Sigmoid colon (tissue), 7 donors: ENCODE data around the gene SLC48A1. TPM values are rescaled to one million over a fixed set of nuclear protein-coding genes. Genes with fewer than 3 reads are reported as not detected.
A peak's percentile ranks its signal among the peaks of the same experiment; 100 is the strongest.

Experiments
- DNase-seq: peaks from one replicate; pipeline ENCODE4 v3.0.0-alpha.2; 2019
- H3K27ac ChIP-seq, 4 donors: fragments of 200-600 bp; sonication (generic); one replicate each; pipeline ENCODE4 v1.5.1; 2016 to 2019; ENCODE audit warnings: mild to moderate bottlenecking in 1 of 4
- H3K27me3 ChIP-seq, 3 donors: fragments of 200-600 bp; sonication (generic); one replicate each; pipeline ENCODE4 v1.5.1; 2019; ENCODE audit warnings: mild to moderate bottlenecking in 1 of 3
- H3K36me3 ChIP-seq, 4 donors: fragments of 200-600 bp; sonication (generic); one replicate each; pipeline ENCODE4 v1.5.1; 2016 to 2019
- H3K4me1 ChIP-seq, 4 donors: fragments of 200-600 bp; sonication (generic); one replicate each; pipeline ENCODE4 v1.5.1; 2017 to 2019
- H3K4me3 ChIP-seq, 4 donors: fragments of 200-600 bp; sonication (generic); one replicate each; pipeline ENCODE4 v1.5.1; 2017 to 2019; ENCODE audit warnings: mild to moderate bottlenecking in 2 of 4, moderate library complexity in 1 of 4
- H3K9me3 ChIP-seq, 4 donors: fragments of 200-600 bp in 3 of 4; sonication (generic) in 3 of 4; one replicate each; pipeline versions ENCODE4 v1.5.1 to v1.6.1; 2013 to 2019
- EP300 ChIP-seq, 4 donors: sonication (generic); formaldehyde crosslinking; IDR thresholded peaks; one replicate each; pipeline ENCODE4 v1.6.1; 2017; ENCODE audit warnings: antibody characterized with exemption in 4 of 4
- POLR2A ChIP-seq, 2 donors: fragments of 450-650 bp; IDR thresholded peaks; one replicate each; pipeline ENCODE4 v1.6.1; 2016; ENCODE audit warnings: antibody characterized with exemption in 2 of 2, mild to moderate bottlenecking in 2 of 2, moderate library complexity in 2 of 2
- POLR2AphosphoS5 ChIP-seq, 4 donors: sonication (generic); formaldehyde crosslinking; IDR thresholded peaks; one replicate each; pipeline ENCODE4 v1.6.1; 2017; ENCODE audit warnings: antibody characterized with exemption in 4 of 4
- WGBS, 2 donors: extraction: QIAGEN DNeasy Blood & Tissue Kit; methylation state at CpG; one replicate each; pipeline ENCODE4 v1.1.7; 2013; 5-methylcytosine and 5-hydroxymethylcytosine counted together
- intact Hi-C: fragments of 100-400 bp; cut with DNase I; formaldehyde crosslinking; loops from one replicate; pipeline ENCODE4 v1.15.1; 2023
- polyA plus RNA-seq, 3 donors: library from polyadenylated mRNA; stranded (reverse); fragments of 200-250 nt; gene quantifications; one replicate each; pipeline ENCODE4 v1.2.3, GENCODE V29; 2013
- total RNA-seq, 4 donors: library from RNA; depleted of rRNA; stranded (reverse); fragments of >200 nt; gene quantifications; one replicate each; pipeline ENCODE4 v1.1.0, GENCODE V29; 2016
- TF ChIP-seq, protein P1 (sequence below), 4 experiments: fragments of 450-650 bp in 3 of 4; fragments of 200-600 bp in 1 of 4; IDR thresholded peaks; one replicate each; pipeline ENCODE4 v1.5.1; 2016 to 2019; ENCODE audit warnings: antibody characterized with exemption in 4 of 4, mild to moderate bottlenecking in 3 of 4, moderate library complexity in 2 of 4
- donor health status: healthy with polysubstance abuse.
- donor health status: Bipolar disorder and iron deficiency.
- donor health status: healthy.

SLC48A1 gene
- total and polyA plus RNA-seq, 7 donors: 6.9 to 46.6 (median 30.3) TPM

DNA sequence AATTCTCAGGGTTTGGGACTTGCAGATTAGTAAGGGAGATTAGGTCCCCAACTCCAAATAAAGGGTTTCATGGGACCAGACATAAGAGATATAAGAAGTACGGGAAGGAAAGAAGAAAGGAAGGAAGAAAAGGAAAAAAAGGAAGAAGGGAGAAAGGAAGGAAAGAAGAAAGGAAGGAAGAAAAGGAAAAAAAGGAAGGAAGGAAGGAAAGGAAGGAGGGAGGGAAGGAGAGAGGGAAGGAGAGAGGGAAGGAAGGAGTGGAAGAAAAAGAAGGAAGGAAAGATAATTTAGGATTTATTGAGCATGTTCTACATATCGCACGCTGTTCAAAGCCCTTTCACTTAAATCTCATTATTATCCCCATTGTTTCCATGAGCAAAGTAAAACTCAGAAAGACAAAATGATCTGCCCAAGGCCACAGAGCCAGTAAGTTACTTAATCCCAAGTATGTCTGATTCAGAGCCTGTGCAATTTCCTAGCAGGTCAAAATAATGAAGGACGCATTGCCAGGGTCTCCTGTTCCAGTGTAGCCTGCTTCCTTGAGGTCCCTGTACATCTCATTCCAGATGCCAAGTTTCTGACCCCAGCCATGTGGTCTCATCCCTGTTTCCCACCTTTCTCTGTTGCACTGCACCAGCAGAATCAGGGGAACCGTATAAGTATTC lies 50.5 kb downstream of the SLC48A1 start:
- H3K4me1 ChIP-seq: peaks cover 2 to 84% (median 80%) of the 10 kb centered on the region in 4 donors

DNA sequence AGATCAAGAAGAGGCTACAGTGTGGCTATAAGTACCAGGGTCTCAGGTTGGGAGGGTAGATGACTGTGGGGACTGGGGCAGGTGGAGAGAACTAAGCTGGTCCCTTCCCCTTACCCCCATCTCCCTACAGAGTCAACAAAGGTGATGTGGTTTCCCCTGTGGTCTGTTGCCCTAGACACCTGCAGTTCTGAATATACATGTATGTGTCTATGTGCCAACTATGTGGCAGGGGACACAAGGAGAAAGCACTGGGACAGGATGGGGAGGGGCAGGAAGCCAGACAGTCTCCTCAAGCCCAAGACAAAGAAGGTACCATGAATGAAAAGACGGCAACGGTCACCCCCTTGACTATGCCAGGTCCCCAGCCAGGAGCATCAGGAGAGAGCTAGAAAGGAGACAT lies 51.2 kb downstream of the SLC48A1 start:
- peaks cover 2 to 86% (median 85%) of the 10 kb centered on the region in 4 donors for H3K4me1 ChIP-seq
- H3K36me3 ChIP-seq: no peaks in the 10 kb centered on the region
- no peak for DNase-seq
- H3K9me3 ChIP-seq: no peaks in the 10 kb centered on the region
- no peak overlapping the region for H3K4me3 ChIP-seq
- intact Hi-C loops: loop anchor here (10.0 kb wide), 1 partner anchor 739 kb away; no protein-coding TSS in a partner anchor
- no peaks in the 10 kb centered on the region for H3K27me3 ChIP-seq
- 65 to 87% methylated on average over 2 of the region's 2 CpGs for WGBS, 2 donors
- peak overlapping the region; percentile 98 to 99 (median 99) for H3K27ac ChIP-seq
- TF ChIP-seq POLR2A (IDR thresholded peaks at IDR 0.05): no peak
- no peak for TF ChIP-seq POLR2AphosphoS5 (IDR thresholded peaks at IDR 0.05)
- no peak for TF ChIP-seq EP300 (IDR thresholded peaks at IDR 0.05)
- TF ChIP-seq, protein P1, sequence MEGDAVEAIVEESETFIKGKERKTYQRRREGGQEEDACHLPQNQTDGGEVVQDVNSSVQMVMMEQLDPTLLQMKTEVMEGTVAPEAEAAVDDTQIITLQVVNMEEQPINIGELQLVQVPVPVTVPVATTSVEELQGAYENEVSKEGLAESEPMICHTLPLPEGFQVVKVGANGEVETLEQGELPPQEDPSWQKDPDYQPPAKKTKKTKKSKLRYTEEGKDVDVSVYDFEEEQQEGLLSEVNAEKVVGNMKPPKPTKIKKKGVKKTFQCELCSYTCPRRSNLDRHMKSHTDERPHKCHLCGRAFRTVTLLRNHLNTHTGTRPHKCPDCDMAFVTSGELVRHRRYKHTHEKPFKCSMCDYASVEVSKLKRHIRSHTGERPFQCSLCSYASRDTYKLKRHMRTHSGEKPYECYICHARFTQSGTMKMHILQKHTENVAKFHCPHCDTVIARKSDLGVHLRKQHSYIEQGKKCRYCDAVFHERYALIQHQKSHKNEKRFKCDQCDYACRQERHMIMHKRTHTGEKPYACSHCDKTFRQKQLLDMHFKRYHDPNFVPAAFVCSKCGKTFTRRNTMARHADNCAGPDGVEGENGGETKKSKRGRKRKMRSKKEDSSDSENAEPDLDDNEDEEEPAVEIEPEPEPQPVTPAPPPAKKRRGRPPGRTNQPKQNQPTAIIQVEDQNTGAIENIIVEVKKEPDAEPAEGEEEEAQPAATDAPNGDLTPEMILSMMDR (IDR thresholded peaks at IDR 0.05): no peak

More for the DNA sequence above, 50.5 kb downstream of the SLC48A1 start:
- H3K27me3 ChIP-seq: no peaks in the 10 kb centered on the region
- no peak overlapping the region for H3K4me3 ChIP-seq
- no peaks in the 10 kb centered on the region for H3K9me3 ChIP-seq
- TF ChIP-seq EP300 (IDR thresholded peaks at IDR 0.05): no peak
- TF ChIP-seq, protein P1 (IDR thresholded peaks at IDR 0.05): no peak
- TF ChIP-seq POLR2A (IDR thresholded peaks at IDR 0.05): no peak
- no peak for TF ChIP-seq POLR2AphosphoS5 (IDR thresholded peaks at IDR 0.05)
- H3K27ac ChIP-seq: peak overlapping the region; percentile 98 to 99 (median 99)
- WGBS, 2 donors: 91 to 96% methylated on average over 5 of the region's 5 CpGs
- DNase-seq: no peak
- H3K36me3 ChIP-seq: no peaks in the 10 kb centered on the region
- intact Hi-C loops: loop anchor here (10.0 kb wide), 1 partner anchor 739 kb away; no protein-coding TSS in a partner anchor

DNA sequence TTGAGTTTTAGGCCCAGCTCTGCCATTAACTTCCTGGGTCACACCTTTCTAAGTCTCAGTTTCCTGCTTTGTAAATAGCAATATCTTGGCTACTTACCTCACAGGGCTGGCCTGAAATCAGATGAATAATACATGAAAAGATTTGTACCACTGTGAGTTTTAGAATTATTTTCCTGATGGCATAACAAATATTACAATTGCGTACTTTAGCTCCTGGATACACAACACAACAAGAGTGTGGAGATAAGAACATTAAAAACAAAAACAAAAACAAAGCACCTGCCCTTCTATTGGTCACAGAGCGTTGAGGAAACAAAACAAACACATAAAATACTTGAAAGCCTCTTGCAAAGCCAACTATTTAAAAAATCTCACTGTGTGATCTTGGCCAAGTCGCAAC lies 51.6 kb downstream of the SLC48A1 start:
- Histone ChIP-seq H3K4me1 (peaks cover 2 to 91% (median 89%) of the 10 kb centered on the region in 4 donors), H3K36me3 (no peaks in the 10 kb centered on the region), H3K27ac (peak overlapping the region; percentile 98 to 99 (median 99)), H3K9me3 (no peaks in the 10 kb centered on the region), H3K27me3 (no peaks in the 10 kb centered on the region), H3K4me3 (no peak overlapping the region)
- TF ChIP-seq, protein P1 (IDR thresholded peaks at IDR 0.05): no peak
- TF ChIP-seq EP300 (IDR thresholded peaks at IDR 0.05) (no peak), POLR2A (IDR thresholded peaks at IDR 0.05) (no peak), POLR2AphosphoS5 (IDR thresholded peaks at IDR 0.05) (no peak)
- no peak for DNase-seq
- WGBS, 2 donors: 86 to 88% methylated on average over 3 of the region's 3 CpGs
- intact Hi-C loops: loop anchor here (10.0 kb wide), 1 partner anchor 740 kb away; no protein-coding TSS in a partner anchor

DNA sequence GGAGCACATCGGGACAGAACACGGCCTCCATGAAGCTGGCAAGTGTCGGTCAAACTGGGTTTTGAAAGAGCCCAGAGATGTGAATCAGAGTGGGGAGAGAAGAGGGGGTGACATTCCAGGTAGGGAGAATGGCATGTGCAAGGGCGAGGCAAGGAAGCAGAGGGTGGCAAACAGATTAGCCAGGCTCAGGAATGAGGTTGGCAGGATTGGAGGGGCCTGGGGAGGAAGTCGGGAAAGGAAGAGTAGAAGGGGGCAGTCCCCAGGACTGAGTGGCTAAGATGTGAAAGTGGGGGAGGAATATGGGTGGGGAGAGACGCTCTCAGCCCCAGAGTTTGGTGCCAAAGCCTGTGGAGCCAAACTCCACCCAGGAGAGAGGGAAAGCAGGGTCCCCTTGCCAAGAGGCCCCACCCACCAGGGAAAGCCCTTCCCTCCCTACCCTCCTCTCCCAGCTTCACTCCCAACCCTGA lies 52.2 kb downstream of the SLC48A1 start:
- peak; percentile 86 for DNase-seq
- WGBS, 2 donors: 69 to 74% methylated on average over 6 of the region's 6 CpGs
- H3K4me3 ChIP-seq: no peak overlapping the region
- intact Hi-C loops: loop anchor here (10.0 kb wide), 1 partner anchor 740 kb away; no protein-coding TSS in a partner anchor
- H3K36me3 ChIP-seq: no peaks in the 10 kb centered on the region
- H3K27me3 ChIP-seq: no peaks in the 10 kb centered on the region
- peak overlapping the region; percentile 98 to 99 (median 99) for H3K27ac ChIP-seq
- no peaks in the 10 kb centered on the region for H3K9me3 ChIP-seq
- peaks cover 2 to 92% (median 90%) of the 10 kb centered on the region in 4 donors for H3K4me1 ChIP-seq
- TF ChIP-seq POLR2A (IDR thresholded peaks at IDR 0.05): no peak
- TF ChIP-seq POLR2AphosphoS5 (IDR thresholded peaks at IDR 0.05): peak in 1 of 4 donors; percentile 22
- TF ChIP-seq EP300 (IDR thresholded peaks at IDR 0.05): no peak
- TF ChIP-seq, protein P1 (IDR thresholded peaks at IDR 0.05): no peak
